ENCODE measurements around the gene CRACR2B. TPM values are rescaled to one million over a fixed set of nuclear protein-coding genes. Genes with fewer than 3 reads are reported as not detected.

Gene CRACR2B
- total RNA-seq, 2 experiments from 2014 or later, result 0.33 TPM; not detected in 1

DNA sequence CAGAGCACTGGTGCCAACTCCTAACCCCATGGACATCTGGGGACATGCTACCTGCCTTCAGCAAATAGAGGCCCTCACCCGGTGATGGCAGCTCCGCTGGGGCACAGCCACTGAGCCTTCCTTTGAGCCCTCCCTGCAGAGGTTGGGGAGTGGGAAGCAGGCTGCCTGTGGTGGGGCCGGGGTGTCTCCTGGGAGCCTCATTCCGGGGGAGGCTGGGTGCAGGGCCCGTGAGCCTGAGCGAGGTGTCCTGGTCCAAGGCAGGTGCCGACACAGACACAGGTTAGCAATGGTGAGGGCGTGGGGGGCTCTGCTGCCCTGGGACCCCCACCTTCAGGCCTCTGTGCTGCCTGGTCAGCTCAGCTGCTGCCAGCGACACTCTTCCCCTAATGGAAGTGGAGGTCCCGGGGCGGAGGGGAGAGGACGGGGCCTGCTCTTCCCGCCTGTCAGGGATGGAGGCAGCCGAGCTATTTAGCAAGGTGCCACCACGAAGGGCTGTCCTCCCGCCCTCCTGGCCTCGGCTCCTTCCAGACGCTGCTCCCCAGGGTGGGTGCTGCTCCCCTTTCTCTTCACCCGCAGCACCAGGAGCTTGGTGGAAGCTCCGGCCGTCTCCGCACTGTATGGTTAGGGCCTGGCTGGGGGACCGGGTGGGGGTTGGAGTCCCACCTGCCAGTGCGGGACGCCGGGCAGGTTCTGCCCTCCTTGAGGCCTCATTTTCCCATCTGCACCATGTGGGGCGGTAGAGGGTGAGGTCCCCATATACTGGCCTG, 26.1 kb downstream of the CRACR2B start:
- Mint-ChIP-seq H3K4me3 (no peak overlapping the region), H3K4me1 (ENCODE audit: low read depth) (no peaks in the 10 kb centered on the region), H3K27me3 (no peaks in the 10 kb centered on the region), H3K27ac (no peak overlapping the region), H3K9me3 (no peaks in the 10 kb centered on the region), H3K36me3 (ENCODE audit: low read depth) (no peaks in the 10 kb centered on the region)
- H3K4me1 ChIP-seq (ENCODE audit: insufficient read depth, low read length), result peaks cover 6% of the 10 kb centered on the region
- no peaks in the 10 kb centered on the region for H3K36me3 ChIP-seq (ENCODE audit: insufficient read depth, low read length)
- ChIA-PET CTCF (no interaction called here), POLR2A (no interaction called here)
- H3K27me3 ChIP-seq (ENCODE audit: control insufficient read depth in 1 of 2, insufficient read depth in 2 of 2, low read length in 2 of 2), result peaks cover 2 to 12% of the 10 kb centered on the region in 2 experiments
- no peak overlapping the region for H3K4me3 ChIP-seq (ENCODE audit: low read length)
- intact Hi-C loops (cut with DNase I, micrococcal nuclease), result no loop called here
- no peak for DNase-seq
- H3K9me3 ChIP-seq (ENCODE audit: control insufficient read depth in 1 of 2, insufficient read depth in 1 of 2, low read length in 2 of 2), result peaks cover 0 to 7% of the 10 kb centered on the region in 2 experiments
- no peak for ATAC-seq (ENCODE audit: poor library complexity)
- TF ChIP-seq, protein P1, sequence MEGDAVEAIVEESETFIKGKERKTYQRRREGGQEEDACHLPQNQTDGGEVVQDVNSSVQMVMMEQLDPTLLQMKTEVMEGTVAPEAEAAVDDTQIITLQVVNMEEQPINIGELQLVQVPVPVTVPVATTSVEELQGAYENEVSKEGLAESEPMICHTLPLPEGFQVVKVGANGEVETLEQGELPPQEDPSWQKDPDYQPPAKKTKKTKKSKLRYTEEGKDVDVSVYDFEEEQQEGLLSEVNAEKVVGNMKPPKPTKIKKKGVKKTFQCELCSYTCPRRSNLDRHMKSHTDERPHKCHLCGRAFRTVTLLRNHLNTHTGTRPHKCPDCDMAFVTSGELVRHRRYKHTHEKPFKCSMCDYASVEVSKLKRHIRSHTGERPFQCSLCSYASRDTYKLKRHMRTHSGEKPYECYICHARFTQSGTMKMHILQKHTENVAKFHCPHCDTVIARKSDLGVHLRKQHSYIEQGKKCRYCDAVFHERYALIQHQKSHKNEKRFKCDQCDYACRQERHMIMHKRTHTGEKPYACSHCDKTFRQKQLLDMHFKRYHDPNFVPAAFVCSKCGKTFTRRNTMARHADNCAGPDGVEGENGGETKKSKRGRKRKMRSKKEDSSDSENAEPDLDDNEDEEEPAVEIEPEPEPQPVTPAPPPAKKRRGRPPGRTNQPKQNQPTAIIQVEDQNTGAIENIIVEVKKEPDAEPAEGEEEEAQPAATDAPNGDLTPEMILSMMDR (IDR thresholded peaks at IDR 0.05), result no peak
- H3K27ac ChIP-seq (ENCODE audit: low read depth in 1 of 2, low read length in 2 of 2), result no peak overlapping the region

DNA sequence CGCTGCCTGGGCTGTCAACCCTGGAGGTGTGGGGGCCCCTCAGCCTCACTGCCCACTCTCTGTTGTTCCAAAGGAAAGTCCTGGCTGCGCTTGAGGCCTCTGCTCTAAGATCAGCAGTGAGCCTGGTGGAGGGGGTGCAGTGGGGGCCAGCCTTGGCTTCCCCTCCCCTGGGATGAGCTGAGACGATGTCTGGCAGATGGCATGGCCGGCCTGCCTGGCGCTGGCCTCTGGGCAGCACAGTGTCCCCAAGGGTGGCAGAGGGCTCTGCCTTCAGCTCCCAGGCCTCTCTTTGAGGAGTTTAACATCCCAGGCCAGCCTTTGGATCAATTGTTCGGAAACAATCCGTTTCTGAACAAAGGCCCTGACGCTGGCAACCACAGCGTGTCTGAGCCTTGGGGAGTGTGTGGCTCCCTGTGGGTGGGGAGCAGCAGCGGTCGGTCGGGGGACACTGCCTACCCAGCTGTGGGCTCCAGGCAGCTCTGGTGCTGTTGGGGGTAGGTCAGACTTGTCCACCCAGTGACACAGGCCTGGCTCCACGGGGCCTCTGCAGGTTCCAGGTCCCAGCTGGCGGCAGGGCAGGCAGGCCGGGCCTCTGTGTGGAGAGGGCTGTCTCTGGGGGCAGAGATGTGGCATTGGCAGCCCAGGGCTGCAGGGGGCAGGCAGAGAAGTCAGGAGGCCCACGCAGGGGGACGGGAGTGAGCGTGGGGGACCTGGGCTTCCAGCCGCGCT, 27.0 kb downstream of the CRACR2B start:
- H3K4me1 Mint-ChIP-seq (ENCODE audit: low read depth), result no peaks in the 10 kb centered on the region
- intact Hi-C loops (cut with DNase I, micrococcal nuclease), result no loop called here
- H3K27me3 Mint-ChIP-seq, result no peaks in the 10 kb centered on the region
- no peak overlapping the region for H3K4me3 Mint-ChIP-seq
- no peaks in the 10 kb centered on the region for H3K36me3 Mint-ChIP-seq (ENCODE audit: low read depth)
- H3K36me3 ChIP-seq (ENCODE audit: insufficient read depth, low read length), result no peaks in the 10 kb centered on the region
- peaks cover 0 to 10% of the 10 kb centered on the region in 2 experiments for H3K9me3 ChIP-seq (ENCODE audit: control insufficient read depth in 1 of 2, insufficient read depth in 1 of 2, low read length in 2 of 2)
- TF ChIP-seq, protein P1 (IDR thresholded peaks at IDR 0.05), result no peak
- H3K27ac ChIP-seq (ENCODE audit: low read depth in 1 of 2, low read length in 2 of 2), result no peak overlapping the region
- DNase-seq (no peak), ATAC-seq (ENCODE audit: poor library complexity) (no peak)
- H3K27me3 ChIP-seq (ENCODE audit: control insufficient read depth in 1 of 2, insufficient read depth in 2 of 2, low read length in 2 of 2), result peaks cover 0 to 7% of the 10 kb centered on the region in 2 experiments
- no peak overlapping the region for H3K27ac Mint-ChIP-seq
- no peaks in the 10 kb centered on the region for H3K9me3 Mint-ChIP-seq
- POLR2A ChIA-PET, result no interaction called here
- H3K4me1 ChIP-seq (ENCODE audit: insufficient read depth, low read length), result no peaks in the 10 kb centered on the region
- H3K4me3 ChIP-seq (ENCODE audit: low read length), result no peak overlapping the region
- CTCF ChIA-PET, result no interaction called here

DNA sequence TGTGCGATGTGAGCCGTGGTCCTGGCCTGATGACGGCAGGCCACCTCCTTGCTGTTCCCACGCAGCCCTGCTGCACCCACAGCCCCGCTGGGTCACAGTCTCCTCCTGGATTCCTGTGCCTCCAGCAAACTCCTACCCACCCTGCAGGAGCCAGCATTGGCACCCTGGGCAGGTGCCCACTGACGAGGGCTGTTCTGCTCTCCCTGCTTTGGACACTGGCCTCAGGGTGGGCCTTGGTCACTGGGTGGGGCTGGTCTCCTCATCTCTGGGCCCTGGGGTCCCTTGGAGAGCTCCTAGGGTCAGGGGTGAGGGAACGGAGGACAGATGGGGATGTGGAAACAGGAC, 27.6 kb downstream of the CRACR2B start:
- no peak overlapping the region for H3K27ac ChIP-seq (ENCODE audit: low read depth in 1 of 2, low read length in 2 of 2)
- H3K9me3 ChIP-seq (ENCODE audit: control insufficient read depth in 1 of 2, insufficient read depth in 1 of 2, low read length in 2 of 2), result peaks cover 0 to 12% of the 10 kb centered on the region in 2 experiments
- no peak overlapping the region for H3K4me3 ChIP-seq (ENCODE audit: low read length)
- no peaks in the 10 kb centered on the region for H3K36me3 Mint-ChIP-seq (ENCODE audit: low read depth)
- POLR2A ChIA-PET, result no interaction called here
- DNase-seq (no peak), ATAC-seq (ENCODE audit: poor library complexity) (no peak)
- intact Hi-C loops (cut with DNase I, micrococcal nuclease), result no loop called here
- H3K4me1 Mint-ChIP-seq (ENCODE audit: low read depth), result no peaks in the 10 kb centered on the region
- no peak overlapping the region for H3K4me3 Mint-ChIP-seq
- no peaks in the 10 kb centered on the region for H3K36me3 ChIP-seq (ENCODE audit: insufficient read depth, low read length)
- H3K4me1 ChIP-seq (ENCODE audit: insufficient read depth, low read length), result no peaks in the 10 kb centered on the region
- H3K9me3 Mint-ChIP-seq, result no peaks in the 10 kb centered on the region
- CTCF ChIA-PET, result no interaction called here
- peaks cover 0 to 3% of the 10 kb centered on the region in 2 experiments for H3K27me3 ChIP-seq (ENCODE audit: control insufficient read depth in 1 of 2, insufficient read depth in 2 of 2, low read length in 2 of 2)
- TF ChIP-seq, protein P1 (IDR thresholded peaks at IDR 0.05), result no peak
- no peak overlapping the region for H3K27ac Mint-ChIP-seq
- no peaks in the 10 kb centered on the region for H3K27me3 Mint-ChIP-seq
